GM04504 (cell line): Measurements from ENCODE around the gene LMAN1L.
"Not testable (repeated sequence)": the region's sequence is repeated elsewhere in the genome, so short reads cannot be mapped to it uniquely, and the experiment has no call there.

Experiments used
- DNase-seq: peaks from one replicate; pipeline ENCODE4 v3.0.0-alpha.2; 2012; ENCODE audit warnings: low read depth

Gene LMAN1L

GRCh38 chr15:74782259-74783071 lies 30.2 kb upstream of the LMAN1L start:
- DNase-seq, result no peak

DNA sequence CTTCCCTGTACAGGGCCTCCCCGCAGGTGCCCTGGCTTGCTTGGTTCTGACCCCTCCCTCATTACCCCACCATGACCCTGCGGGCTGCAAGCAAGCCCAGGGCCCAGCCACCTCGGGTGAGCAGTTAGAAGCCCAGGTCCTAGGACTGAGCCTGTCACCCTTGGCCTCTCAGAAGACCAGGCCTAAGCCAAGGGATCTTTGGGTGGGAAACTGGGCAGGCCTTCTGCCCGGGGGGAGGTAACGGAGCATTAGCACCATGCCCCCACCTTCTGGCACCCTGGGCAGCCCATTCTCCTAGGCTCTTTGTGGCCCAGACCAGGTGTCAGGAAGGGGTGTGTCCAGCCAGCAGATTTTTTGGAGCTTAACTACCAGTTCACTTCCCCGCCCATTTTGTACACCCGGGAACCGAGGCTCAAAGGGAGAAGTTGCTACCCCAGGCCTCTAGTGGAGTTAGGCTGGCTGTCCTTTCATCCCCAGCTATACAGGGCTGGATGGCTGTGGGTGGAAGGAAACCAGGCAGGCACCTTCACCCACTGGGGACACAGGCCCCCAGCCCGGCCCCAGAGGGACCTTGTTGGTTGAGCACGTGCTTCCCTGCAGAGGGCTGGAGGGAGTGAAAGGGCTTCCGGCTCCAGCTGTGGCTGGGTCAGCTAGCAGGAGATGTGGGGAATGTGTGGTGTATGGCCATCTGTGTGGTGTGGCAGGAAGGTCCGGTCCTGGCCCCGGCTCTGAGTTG lies 29.4 kb upstream of the LMAN1L start:
- no peak for DNase-seq

GRCh38 chr15:74783808-74784175 lies 28.8 kb upstream of the LMAN1L start:
- DNase-seq, result no peak

DNA sequence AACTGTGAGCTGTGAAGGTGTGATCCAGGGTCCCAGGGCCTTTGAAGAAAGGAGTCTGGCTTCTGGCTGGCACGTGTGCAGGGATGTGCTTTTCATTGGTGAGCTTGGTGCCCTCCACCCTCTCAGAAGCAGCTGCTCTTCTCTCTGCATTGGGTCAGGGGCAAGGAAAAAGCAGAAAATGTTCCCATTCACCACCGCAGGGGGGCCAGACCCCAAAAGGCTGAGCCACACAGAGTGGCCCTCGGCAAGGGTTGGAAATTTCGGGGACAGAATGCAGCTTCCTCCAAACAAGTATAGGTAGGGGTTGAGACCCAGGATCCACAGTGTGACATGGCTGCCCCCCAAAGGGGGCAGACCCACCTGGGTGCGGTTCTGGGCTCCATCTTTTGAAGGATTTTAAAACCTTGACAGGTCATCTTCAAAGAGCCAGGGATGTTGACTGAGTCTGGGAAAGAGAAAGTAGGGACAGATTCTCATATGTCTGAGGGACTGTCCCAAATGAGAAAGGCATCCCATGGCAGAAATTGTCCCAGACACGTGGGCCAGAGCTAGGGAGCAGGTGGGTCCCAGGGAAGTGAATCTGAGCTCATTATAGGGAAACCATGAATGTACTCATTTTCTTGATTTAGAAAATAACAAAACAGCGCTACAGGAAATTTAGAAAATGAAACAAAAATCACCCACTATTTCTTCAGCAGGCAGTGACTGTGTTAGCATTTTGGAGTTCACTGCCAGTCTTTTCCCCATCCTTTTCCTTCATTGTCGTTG lies 28.0 kb upstream of the LMAN1L start:
- no peak for DNase-seq

GRCh38 chr15:74785194-74786032 lies 27.2 kb upstream of the LMAN1L start:
- DNase-seq, result no peak

GRCh38 chr15:74786081-74786480 lies 26.6 kb upstream of the LMAN1L start:
- DNase-seq, result not testable (repeated sequence)

GRCh38 chr15:74786551-74787165 lies 26.0 kb upstream of the LMAN1L start:
- DNase-seq, result no peak

DNA sequence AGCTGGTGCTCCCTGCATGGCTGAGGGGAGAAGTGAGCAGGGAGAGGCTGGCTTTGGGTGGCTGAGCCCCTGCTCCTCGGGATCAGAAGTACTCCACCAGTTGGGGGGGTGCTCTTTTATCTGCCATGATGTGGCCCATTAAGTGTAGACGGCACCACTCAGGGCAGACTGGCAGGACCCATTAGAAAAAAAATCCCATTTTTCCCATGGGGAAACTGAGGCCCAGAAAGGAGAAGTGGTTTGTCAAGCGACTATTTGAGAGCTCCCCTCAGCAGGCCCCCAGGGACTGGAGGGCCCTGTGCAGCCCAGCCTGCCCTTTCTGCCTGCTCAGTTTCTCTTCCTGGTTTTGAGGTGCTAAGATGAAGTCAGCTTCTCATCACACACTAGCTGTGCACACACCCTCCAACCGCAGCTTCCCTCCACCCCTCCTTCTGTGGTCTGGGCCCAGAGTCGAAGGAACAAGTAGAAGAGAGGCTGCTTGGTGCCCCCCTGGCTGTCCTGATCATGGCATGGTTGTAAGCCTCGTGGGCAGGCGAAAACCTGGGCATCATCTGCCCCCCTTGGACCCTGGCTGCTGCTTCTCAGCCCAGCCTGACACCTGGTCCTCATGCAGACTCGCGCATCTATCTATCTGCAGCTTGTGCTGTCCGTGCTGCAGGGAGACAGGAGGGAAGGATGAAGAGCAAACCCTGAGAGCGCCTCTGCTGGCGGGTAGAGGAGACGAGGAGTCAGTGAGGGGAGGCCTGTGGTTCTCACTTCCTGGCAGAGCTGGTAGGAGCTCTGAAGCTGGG lies 25.2 kb upstream of the LMAN1L start:
- DNase-seq, result no peak

DNA sequence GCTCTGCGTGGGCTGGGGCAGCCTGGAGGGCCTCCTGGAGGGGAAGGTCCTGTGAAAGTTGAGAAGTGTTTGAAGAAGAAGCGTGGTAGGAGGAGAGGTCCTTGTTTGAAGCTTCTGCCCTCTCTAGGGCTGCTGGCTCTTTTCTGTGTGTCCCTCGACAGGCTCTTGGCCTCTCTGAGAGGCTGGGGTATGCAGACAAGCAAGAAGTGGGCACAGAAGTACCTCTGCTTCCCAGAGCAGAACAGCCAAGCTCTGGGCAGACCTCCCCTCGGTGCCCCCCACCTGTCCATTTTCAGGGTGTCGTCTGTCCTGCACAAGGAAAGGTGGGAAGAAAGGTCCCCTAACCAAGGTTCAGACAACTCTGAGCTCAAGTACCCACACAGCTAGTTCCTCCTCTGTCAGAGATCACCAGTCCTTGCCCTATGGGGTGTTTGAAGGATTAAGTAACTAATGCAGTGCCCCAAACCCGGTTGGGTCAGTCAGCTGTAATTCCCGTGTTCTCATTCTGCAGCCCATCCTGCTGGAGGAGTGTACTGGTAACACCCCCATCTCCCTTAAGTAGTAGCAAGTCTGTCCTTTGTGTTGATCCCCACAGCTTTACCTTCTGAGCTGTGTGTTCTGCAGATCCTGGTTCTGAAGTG lies 24.5 kb upstream of the LMAN1L start:
- DNase-seq, result no peak

GRCh38 chr15:74788683-74789151 lies 23.9 kb upstream of the LMAN1L start:
- DNase-seq, result no peak

DNA sequence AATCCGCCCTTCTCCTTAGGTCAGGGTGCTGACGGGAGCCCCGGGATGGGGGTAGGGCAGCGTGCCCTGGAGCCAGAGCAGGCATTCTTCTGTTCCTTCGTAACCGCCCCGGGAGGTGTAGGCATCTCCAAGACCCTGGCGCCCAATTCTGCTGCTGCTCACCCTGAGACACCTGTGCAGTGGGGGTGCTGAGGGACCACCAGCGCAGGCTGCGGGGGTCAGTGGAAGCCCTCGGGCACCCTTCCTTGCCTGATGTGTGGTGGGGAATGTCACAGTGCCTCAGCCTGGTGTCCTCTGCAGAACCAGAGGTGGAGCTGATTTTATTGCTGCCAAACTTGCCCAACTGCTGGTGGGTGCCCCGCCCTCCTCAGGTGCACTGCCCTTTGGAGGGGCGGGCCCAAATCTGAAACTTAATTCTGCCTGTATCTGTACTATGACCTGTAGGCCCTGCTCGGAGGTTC lies 23.4 kb upstream of the LMAN1L start:
- DNase-seq, result no peak

- DNase-seq, result no peak
These were observed 22.9 kb upstream of the LMAN1L start for GRCh38 chr15:74789741-74790079.

DNA sequence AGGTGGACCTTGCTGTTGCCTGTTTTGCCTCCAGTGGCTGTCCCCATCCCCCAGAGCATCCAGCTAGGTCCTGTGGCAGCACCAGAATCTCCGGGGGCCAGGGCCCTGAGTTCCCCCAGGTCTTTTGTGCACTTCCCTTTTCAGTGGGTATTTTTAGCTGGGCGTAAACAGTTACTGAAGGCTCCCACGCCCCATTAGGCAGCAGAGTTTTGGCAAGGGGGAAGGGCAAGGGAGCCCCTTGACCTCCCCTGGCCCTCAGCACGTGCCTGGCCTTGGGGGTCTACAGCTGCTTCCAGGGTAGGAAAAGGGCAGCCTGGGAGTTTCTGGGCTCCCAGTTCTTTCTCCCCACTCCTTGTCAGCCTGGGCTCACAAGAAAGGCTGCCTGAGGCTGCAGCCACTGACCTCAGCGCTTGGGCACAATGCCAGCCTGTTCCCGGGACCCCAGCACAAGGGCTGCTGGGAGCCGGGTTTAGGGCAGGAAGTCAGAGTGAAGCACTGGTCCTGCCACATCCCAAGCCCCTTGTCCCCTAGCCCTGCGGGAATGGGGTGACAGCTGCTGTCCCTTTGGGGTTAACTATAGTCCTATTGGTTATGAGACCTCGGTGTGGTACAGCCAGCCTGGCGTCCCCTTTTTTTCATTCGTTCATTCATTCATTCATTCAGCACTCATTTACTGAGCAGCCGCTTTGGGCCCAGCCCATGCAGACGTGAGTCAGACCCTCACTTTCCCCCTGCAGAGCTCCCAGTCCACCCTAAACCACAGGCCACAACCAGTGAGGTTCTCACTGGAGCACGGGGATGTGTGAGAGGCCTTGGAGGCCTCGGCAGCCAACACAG lies 22.3 kb upstream of the LMAN1L start:
- DNase-seq, result no peak

DNA sequence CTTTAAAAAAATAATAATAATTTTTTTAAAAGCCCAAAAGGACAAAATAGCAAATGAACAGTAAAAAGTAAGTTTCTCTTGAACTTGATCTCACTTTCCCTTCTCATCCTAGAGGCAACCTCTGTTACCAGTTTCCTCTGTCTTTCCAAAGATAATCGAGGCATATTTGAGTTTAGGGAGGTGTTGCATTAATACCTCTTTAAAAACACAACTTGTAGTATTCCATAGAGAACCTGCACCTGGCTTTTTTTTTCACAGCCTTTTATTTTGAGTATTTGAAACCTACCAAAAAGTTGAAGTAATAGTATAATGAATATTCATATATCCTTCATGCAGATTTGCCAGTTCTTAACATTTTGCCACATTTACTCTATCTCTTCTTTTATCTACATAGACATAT lies 21.6 kb upstream of the LMAN1L start:
- no peak for DNase-seq

GRCh38 chr15:74791667-74792066 lies 21.0 kb upstream of the LMAN1L start:
- no peak for DNase-seq

DNA sequence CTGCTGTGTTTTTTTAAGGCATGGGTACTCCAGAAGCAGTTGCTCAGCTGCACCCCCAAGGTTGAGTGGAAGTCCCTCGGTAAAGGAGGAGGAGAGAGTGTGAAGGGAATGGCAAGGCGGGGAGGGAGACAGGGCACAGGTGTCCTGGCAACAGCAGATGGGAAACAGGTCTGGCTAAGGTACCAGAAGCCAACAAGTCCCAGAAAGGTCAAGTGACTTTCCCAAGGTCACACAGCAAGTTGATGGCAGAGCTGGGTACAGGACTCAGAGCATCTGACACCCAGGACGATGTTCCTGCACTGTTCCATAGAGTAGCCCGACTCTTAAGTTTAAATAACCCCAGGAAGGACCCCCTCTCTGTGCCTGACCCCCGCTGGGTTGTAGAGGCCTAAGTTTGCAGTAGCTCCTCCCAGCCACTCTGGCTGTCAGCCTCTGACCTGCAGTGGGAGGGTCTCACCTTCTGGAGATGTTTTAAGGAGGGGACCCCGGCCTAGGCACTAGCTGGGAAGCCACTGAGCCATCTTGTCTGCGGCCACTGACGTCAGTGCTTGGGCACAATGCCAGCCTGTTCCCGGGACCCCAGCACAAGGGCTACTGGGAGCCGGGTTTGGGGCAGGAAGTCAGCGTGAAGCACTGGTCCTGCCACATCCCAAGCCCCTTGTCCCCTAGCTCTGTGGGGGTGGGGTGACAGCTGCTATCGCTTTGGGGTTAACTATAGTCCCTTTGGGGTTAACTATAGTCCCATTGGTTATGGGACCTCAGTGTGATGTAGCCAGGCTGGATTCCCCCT lies 20.2 kb upstream of the LMAN1L start:
- no peak for DNase-seq

- no peak for DNase-seq
These were observed 19.3 kb upstream of the LMAN1L start for GRCh38 chr15:74793135-74794028.
